ENCODE measurements around the gene POLE.

POLE gene

DNA sequence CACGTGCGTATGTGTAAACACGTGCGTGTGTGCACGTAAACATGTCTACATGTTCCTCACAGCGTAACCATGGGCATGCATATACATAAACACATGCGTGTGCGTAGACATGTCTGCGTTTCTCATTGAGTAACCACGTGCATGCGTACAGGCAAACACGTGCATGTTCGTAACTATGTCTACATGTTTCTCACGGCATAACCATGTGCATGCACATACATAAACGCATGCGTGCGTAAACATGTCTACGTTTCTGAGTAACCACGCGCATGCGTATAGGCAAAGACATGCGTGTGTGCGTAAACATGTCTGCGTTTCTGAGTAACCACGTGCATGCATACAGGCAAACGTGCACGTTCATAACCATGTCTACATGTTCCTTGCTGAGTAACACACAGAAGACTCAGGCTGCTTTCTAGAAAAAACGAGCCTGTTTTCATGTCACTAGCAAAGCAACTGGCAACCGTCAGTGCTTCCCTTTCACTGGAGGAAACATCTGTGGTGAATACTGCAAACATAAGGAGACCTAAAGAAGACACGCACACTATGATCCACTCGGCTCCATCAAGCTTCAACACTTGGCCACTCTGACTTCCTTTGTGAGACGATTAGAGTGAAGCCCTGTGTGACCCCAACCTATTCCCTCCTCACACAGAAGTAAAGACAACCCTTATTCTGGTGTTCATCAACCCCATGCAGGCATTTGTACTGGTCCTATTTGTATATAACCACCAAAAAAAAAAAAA lies 28.8 kb downstream of the POLE start:
- DNase-seq (ENCODE audit: low read depth): no peak

DNA sequence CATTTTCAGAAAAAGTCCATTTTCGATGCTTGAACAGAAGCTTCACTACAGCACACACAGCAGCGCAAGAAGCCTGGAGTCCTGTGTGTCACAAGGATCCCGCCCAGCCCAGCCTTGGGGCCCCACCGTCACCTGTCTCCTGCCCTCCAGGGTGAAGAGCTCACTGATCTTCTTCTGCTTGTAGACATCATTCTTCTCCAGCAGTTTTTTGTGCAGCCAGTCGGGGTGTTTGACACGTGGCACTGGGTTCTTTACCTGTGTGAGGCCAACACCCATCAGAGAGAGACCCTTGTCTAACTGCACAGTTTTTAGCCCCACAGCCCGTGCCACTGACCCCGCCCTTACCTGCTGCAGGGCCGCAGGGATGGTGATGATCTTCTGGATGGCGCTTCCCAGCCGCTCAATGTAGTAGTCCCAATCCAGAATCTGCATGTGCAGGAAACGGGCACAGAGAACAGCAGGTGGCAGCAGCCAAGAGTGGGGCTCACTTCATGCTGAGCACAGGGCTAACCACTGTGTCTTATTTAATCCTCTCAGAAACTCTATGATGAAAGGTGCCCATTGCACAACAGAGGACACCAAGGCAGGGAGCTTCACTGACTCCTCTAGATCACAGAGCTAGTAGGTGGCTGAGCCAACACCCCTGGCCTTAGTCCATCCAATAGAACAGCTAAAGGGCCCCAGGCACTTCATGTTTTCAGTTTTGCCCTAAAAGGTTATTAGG lies 30.0 kb downstream of the POLE start:
- H3K4me3 ChIP-seq (ENCODE audit: low read depth, low read length): no peak overlapping the region
- DNase-seq (ENCODE audit: low read depth): no peak

More for the DNA sequence above, 28.8 kb downstream of the POLE start:
- H3K4me3 ChIP-seq (ENCODE audit: low read depth, low read length): no peak overlapping the region

DNA sequence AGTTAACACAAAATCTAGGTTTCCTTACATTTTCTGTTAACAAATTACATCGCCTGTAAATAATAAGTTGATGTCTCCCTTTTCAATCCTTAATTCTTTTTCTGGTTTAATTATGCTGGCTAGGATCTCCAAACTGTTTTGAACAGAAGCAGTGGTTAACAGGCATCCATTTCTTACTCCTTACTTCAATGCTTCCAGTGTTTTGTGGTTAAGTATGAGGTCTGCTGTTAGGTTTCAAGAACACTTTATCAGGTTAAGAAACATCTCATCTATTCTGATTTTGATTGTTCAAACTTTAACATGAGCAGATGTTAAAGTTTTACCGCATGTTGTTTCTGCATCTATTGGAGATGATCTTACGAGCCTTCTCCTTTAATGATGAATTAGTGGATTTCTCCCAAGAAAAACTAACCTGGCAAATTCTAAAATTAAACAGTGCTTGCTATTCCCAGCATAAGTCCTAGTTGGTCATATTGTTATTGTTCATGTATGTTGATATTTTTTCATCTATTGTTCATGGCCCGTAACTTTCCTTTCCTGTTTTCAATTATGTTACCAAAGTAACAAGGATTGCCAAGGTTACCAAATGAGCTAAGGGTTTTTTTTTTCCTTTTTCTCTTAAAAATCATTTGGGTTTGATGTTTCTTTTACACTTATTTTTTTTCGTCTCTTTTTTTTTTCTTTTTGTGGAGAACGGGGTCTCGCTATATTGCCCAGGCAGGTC lies 33.4 kb downstream of the POLE start:
- H3K4me3 ChIP-seq (ENCODE audit: low read depth, low read length): no peak overlapping the region
- DNase-seq (ENCODE audit: low read depth): no peak

DNA sequence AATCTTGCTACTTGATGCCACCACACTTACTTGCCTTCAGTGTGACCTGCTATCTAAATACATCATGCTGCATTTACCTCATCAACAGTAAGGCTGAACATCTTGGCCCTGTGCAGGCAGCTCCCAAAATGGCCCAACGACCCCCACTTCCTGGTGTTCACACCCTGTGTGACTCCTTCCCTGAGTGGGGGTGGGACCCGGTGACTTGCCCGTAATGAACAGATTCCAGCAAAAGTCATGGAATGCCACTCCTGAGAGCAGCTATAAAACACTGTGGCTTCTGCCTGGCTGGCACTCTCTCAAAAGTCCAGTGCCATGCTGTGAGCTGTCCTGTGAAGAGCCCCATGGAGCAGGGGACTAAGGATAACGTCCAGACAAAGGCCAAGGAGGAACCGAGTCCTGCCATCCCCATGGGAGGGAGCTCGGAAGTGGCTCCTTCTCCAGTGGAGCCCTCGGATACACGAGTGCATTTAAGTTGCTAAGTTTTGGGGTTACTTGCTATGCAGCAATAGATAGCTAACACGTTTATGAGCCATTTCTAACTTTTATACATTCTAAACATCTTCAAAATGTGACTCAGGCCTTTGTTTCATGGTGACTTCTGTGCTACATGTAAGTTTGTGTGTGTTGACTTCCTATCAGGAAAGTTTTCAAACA lies 35.6 kb downstream of the POLE start:
- no peak for DNase-seq (ENCODE audit: low read depth)
- H3K4me3 ChIP-seq (ENCODE audit: low read depth, low read length): no peak overlapping the region

DNA sequence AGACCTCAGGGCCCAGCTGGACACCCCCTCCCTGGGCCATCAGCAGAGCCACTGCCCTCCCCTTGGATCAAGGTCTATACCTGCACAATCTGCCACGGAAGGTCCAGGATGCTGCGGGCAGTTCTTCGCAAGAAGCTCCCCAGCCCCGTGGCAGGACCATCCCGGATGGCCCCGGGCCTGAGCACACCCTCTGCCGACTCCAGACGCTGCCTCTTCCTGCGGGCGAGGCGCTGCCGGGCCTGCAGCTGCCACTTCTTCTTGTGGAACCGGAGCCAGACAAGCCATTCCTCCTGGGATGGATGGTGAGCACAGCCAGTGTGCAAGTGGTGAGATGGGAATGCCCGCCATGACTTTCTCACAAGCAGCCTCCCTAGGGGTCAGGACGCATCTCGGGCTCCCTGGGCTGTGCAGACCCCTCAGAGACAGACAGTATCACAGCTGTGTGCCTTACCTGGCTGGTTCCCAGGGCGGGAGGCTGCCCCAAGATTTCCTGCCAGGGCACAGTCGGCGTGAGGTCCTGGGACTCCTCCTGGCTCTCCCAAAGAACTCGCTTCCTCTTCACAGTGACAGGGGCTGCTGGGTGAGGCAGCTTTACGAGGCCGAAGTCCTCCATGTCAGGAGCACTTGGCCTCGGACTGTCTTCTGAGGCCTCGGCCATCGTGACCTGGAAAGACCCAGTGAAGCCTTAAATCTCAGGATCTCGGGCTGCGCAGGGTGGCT lies 37.8 kb downstream of the POLE start:
- H3K4me3 ChIP-seq (ENCODE audit: low read depth, low read length): no peak overlapping the region

DNA sequence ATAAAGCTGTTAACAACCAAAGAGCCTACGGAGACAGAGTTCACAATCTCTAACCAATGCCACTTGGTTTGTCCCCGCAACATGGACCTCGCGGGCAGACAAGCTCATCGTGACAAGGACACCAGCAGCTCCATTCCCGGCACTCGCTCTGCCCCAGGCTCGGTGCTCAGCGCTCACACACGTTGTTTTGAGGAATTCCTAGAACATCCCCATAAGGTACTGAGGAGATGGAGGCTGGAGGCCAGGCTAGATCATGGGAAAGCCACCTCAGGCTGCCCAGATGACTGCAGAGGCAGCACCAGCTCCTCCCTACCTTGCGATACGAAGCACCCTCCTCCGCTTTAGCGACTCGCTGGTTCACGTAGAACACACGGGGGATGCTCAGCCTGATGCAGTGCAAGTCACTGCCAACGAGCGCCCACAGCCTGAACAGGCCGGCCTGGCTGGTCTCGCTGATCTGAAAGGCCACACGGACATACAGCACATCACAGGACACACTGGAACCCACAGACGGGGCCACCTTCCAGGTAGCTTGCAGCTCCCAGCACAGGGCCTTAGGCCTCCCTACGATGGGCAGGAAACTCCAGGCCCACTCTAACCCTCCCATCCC lies 38.4 kb downstream of the POLE start:
- no peak for DNase-seq (ENCODE audit: low read depth)
- no peak overlapping the region for H3K4me3 ChIP-seq (ENCODE audit: low read depth, low read length)

More for the DNA sequence above, 37.8 kb downstream of the POLE start:
- no peak for DNase-seq (ENCODE audit: low read depth)

DNA sequence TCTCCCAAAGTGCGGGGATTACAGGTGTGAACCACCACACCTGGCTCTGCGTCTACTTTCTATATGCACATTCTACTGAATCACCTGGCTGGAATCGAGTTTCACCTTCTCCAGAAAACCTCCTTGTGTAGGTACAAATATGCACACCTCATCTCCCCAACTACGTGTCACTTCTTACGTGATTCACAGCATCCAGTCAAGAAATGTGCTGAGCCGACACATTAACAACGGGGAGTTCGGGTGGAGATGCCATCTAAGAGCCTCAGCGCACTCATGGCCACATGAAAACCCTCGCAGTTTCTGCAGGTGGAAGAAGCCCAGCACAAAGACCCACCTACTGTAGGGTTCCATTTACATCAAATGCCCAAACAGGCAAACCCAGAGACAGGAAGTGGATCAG lies 39.3 kb downstream of the POLE start:
- DNase-seq (ENCODE audit: low read depth): no peak
- H3K4me3 ChIP-seq (ENCODE audit: low read depth, low read length): no peak overlapping the region

DNA sequence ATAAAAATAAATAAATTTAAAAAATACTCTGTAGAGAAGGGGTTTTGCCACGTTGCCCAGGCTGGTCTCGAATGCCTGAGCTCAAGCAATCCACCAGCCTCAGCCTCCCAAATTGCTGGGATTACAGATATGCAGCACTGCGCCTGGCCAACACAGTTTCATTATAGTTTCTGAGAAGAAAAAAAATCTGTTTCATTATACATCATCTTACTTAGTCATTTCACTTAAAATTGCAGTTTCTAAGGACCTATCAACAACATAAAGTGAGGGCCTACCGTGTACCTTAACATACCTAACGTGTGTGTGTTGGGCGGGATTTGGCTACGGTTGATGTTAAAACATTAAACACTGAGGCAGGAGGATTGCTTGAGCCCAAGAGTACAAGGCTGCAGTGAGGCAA lies 40.3 kb downstream of the POLE start:
- DNase-seq (ENCODE audit: low read depth): no peak
- H3K4me3 ChIP-seq (ENCODE audit: low read depth, low read length): no peak overlapping the region

DNA sequence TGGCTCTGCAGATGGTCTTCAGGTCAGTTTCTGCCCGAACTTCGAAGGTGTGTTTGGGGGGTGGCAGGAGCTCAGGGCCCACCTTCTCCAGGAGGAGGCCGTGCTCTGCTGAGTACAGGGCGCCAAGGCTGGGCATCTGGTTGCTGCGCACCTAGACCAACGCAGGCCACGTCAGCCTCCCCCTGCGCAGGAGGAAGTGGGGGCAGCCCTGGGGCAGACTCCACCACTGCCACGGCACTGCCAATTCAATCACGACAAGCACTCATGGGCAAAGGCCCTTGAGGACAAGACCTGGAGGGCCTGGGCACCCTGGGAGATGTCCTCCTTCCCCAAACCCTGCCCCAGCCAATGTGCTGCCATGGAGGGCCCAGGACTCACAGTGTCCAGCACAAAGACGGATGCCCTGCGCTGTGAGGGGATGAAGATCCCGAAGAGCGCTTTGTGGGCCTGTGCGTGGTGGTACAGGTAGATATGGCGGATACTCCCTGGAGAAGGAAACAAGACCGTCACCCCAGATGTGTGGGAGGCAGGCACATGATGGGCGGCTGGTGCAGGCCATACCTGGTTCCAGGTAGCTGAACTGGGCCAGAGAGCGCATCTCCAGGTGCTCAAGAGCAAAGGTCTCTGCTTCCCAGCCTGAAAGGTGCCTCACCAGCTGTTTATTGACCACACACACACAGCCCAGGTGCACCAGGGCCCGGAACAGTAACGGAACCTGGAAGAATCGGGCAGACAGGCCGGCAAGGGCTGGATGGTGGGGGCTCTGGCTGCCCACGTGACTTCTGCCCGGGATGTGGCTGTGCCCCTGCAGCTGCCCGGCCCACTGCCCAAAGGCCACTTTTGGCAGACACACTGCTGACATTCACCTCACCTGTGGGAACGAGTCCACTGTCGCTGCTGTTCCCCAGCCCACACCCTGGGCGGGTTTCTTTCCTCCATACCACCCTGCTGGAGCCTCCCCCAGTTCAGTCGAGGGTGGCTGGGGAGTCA lies 44.0 kb downstream of the POLE start:
- no peak overlapping the region for H3K4me3 ChIP-seq (ENCODE audit: low read depth, low read length)
- DNase-seq (ENCODE audit: low read depth): no peak

DNA sequence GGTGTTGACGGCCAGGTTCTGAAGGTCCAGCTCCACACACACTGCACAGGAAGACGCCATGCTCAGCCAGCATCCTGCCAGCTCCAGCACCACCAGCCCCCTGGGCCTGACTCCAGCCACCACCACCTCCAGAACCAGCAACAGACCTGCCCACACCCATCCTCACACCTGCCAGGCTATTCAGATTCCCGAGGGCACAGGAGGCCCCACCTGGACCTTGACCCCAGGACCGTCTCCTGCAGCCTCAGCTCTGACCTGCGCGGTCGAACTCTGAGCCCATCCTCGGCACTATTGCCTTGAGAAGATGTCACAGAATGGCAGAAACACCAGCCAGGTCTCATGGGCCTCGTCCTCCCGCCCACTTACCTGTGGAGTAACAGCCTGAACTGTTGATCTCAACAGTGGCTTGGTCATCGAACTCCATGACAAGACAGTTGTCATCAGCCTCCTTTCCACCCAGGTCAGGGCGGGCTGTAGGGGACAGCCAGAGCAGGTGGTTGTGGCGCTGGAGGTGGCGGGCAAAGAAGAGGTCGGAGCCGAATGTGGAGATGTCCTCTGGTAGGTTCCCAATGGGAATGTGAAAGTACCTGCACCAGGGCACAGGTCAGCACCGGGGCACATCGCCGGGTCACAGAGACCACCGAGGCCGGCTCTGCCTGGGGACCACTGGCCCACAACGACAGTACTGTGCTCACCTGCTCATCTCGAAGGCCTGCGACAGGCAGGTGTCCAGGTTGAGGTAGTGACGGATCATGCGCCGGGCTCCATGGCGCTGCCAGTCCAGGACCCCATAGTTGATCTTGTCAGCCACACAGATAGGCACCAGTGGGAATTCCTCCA lies 45.1 kb downstream of the POLE start:
- DNase-seq (ENCODE audit: low read depth): no peak
- H3K4me3 ChIP-seq (ENCODE audit: low read depth, low read length): no peak overlapping the region

DNA sequence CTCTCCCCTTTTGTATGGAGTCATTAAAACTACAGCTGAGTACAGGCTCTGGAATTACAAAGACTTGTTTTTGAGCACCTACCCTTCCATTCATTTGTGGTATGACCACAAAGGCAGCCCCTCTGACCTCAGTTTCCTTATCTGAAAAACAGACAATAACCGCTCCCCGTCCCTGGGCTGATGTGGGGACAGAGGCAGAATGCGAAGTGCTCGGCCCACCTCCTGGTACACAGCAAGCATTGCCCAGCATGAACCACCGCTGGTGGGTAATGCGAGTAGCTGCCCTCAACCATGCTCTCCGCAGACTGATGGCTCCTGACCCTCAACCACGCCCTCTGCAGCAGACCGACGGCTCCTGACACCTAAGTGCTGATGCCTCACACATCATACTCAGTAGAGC lies 46.2 kb downstream of the POLE start:
- no peak for DNase-seq (ENCODE audit: low read depth)
- no peak overlapping the region for H3K4me3 ChIP-seq (ENCODE audit: low read depth, low read length)

DNA sequence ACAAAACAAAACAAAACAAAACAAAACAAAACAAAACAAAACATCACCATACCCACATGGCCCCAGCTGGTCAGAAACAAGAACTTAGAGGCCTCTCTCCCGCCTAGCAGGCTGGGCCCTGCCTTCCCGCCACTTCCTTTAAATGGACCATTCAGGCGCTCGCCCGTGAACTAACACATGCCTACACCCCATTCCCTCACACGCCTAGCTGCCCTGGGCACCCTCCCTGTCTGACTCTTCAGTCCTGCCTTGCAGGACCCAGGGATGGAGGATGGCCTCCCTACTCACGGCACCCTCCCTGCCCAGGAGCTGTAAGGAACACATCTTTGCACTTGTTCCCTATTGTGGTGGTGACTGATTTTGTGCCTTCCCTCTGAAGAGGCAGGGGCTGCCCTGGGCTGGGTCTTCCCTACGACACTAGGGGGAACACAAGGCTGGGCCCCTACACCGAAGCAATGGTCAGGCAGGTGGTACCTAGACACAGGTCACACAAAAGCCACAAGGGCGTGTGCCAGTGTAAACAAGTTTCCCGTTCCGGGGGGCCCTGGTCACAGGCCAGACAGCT lies 47.1 kb downstream of the POLE start:
- DNase-seq (ENCODE audit: low read depth): no peak

DNA sequence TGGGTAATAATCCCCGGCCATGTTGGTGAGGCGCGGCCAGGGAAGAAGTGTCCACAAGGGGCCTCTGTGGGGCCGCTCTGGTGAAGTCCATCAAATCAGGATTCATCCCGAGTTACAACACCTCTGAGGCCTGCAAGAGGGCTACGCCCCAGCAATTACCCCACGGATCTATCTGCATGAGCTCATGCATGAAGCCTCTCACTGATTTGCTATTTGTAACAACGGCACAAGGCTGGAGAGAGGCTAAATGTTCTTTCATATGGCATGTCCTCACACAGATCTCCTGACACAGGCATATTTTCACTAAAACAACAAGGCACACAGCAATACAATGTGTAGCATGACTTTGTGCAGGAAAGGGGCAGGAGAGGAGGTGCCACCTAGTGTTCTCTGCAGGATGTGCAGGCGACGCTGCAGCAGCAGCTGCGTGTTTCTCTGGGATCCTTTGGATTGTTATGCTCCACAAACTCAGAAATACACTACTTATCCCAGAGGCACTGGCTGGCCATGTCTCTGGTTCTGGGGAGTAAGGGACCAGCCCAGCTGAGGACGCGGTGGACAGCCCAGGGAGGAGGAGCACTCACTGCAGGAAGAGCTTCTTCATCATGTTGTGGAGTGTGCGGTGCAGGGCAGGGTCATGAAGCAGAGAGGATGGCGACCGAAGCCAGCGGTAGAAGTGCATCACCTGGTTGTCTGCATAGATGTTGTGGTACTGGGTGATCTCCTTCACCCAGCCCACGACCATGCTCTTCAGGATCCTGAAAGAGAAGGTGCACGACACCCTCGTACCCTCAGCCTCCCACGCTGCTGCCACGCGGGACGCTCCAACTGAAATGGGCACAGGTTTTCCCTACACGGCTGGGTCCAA lies 48.4 kb downstream of the POLE start:
- DNase-seq (ENCODE audit: low read depth): peak; percentile 89
- no peak overlapping the region for H3K4me3 ChIP-seq (ENCODE audit: low read depth, low read length)

More for the DNA sequence above, 47.1 kb downstream of the POLE start:
- H3K4me3 ChIP-seq (ENCODE audit: low read depth, low read length): no peak overlapping the region

DNA sequence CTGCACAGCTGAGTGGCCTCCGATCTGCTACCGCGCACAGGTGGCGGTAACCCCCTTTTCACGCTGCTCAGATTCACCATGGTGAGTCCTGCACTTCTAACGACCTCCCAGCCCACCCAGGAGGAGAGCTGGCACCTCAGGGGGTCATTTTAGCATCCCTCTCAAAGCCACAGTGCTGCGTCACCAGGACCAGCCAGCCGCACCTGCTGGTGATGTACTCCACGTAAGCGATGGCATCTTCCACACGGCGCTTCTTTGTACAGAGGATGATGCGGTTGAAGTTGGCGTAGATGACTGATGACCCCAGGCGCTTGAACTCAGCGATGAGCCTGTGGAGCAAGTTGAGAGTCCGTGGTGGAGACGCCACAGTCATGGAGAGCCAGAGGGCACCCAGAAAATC lies 49.3 kb downstream of the POLE start:
- DNase-seq (ENCODE audit: low read depth): no peak
- no peak overlapping the region for H3K4me3 ChIP-seq (ENCODE audit: low read depth, low read length)

DNA sequence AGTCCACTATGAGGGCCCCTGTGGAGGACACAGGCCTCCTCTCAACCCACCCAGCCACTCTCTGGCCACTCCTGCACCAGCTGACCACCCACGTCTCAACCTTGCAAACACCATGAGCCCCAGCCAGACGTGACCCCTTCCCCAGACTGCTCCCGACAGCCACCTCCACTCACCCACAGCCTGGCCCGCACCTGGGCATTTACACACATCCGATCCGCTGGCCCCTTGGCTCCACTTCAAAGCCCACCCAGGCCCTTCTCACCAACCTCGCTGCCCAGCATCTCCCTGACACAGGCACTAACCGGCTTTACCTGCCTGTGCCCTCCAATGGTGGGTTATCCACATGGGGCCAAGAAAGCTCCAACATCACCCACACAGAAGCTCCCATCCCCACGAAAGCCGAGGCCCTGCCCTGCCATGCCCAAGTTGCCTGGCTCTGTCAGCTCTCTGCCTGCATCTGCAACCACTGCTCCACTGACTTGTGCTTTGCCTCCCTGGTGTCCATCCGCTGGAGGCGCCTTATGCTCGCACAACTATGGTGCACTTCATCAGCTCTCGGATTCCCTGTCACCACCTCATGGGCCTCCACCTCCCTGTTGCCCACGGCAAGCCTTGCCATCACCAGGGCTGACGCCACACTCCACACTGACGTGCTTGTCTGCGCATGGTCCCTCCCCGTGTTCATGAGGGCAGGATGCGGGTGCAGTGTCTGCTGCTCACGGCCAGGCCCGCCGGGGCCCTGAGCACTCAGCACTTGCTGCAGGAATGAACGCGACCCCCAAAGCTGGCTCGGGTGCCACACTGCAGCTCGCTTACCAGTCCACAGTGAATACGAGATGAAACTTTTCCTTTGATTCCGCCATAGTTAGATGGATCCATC lies 51.8 kb downstream of the POLE start:
- no peak overlapping the region for H3K4me3 ChIP-seq (ENCODE audit: low read depth, low read length)
- no peak for DNase-seq (ENCODE audit: low read depth)

All from skeletal muscle cell (primary cell).